H1 (cell line): ENCODE measurements around the gene NONO. TPM values are rescaled to one million over a fixed set of nuclear protein-coding genes. Genes with fewer than 3 reads are reported as not detected.

Experiments used
- CTCF ChIA-PET: fragments of 300-600 bp; sonication (Branson Sonifier 250); formaldehyde crosslinking; loops from one replicate; lab custom pipeline; 2021; ENCODE audit not compliant: partially characterized antibody; lab: Charles Lee
- POLR2A ChIA-PET: fragments of 300-600 bp; sonication (Branson Sonifier 250); formaldehyde crosslinking; loops from one replicate; lab custom pipeline; 2021; ENCODE audit warnings: inconsistent platforms; ENCODE audit not compliant: partially characterized antibody; lab: Charles Lee
- DNase-seq, 2 experiments: peaks; one replicate each; pipeline versions ENCODE4 v3.0.0 to v3.0.0-alpha.2; 2010 to 2022; ENCODE audit warnings: low spot score in 2 of 2, low read depth in 1 of 2, mixed read lengths in 1 of 2
- FAIRE-seq: peaks from 2 replicates; lab custom pipeline; 2011; peaks lifted over from hg19 to GRCh38; lab: Jason Lieb, UNC
- H2AFZ ChIP-seq: 2 replicates; pipeline ENCODE4 v1.8.1; 2012; ENCODE audit warnings: low read length, inconsistent platforms
- H2AK5ac ChIP-seq: 2 replicates; pipeline ENCODE4 v1.6.1; 2013; ENCODE audit warnings: low read depth, low read length
- H2BK120ac ChIP-seq: replicated peaks from 2 replicates; pipeline ENCODE3; 2013; ENCODE audit warnings: low read depth, low read length, inconsistent platforms
- H2BK12ac ChIP-seq: 2 replicates; pipeline ENCODE4 v1.6.1; 2013; ENCODE audit warnings: low read depth, low read length
- H2BK15ac ChIP-seq: 2 replicates; pipeline ENCODE4 v1.6.1; 2013; ENCODE audit warnings: low read length
- H2BK20ac ChIP-seq: 2 replicates; pipeline ENCODE4 v1.6.1; 2013; ENCODE audit warnings: low read length
- H2BK5ac ChIP-seq: 2 replicates; pipeline ENCODE4 v1.6.1; 2013; ENCODE audit warnings: low read depth, low read length
- H3K14ac ChIP-seq: 2 replicates; pipeline ENCODE4 v1.6.1; 2013; ENCODE audit warnings: inconsistent platforms; ENCODE audit not compliant: insufficient read length
- H3K18ac ChIP-seq: 2 replicates; pipeline ENCODE4 v1.6.1; 2013; ENCODE audit warnings: low read length; ENCODE audit errors: extremely low read depth
- H3K23ac ChIP-seq: 2 replicates; pipeline ENCODE4 v1.6.1; 2013; ENCODE audit warnings: inconsistent platforms; ENCODE audit not compliant: insufficient read length
- H3K23me2 ChIP-seq: 2 replicates; pipeline ENCODE4 v1.6.1; 2013; ENCODE audit warnings: low read depth, low read length
- H3K27ac ChIP-seq: 2 replicates; pipeline ENCODE4 v1.6.1; 2011; ENCODE audit warnings: low read depth, low read length, inconsistent platforms
- H3K27me3 ChIP-seq, 4 experiments: replicated peaks in 1 of 4; 1 replicate in 1 of 4; 2 replicates in 3 of 4; pipeline versions ENCODE4 v1.6.1 to v1.8.1; 2011 to 2013; ENCODE audit warnings: low read length in 3 of 4, mild to moderate bottlenecking in 3 of 4, inconsistent platforms in 2 of 4, mixed read lengths in 2 of 4, moderate library complexity in 1 of 4; ENCODE audit not compliant: control insufficient read depth in 3 of 4, insufficient read depth in 3 of 4; ENCODE audit errors: extremely low read depth in 1 of 4
- H3K36me3 ChIP-seq, 4 experiments: 2 replicates each; pipeline versions ENCODE4 v1.6.1 to v1.8.1; 2011 to 2013; ENCODE audit warnings: mild to moderate bottlenecking in 4 of 4, low read length in 3 of 4, moderate library complexity in 2 of 4, control low read depth in 1 of 4, inconsistent platforms in 1 of 4; ENCODE audit not compliant: insufficient read depth in 4 of 4, control insufficient read depth in 2 of 4
- H3K4ac ChIP-seq: replicated peaks from 2 replicates; pipeline ENCODE3; 2013; ENCODE audit warnings: low read length, low read depth, mixed read lengths, inconsistent platforms; ENCODE audit not compliant: insufficient read length
- H3K4me1 ChIP-seq, 4 experiments: replicated peaks in 1 of 4; 1 replicate in 1 of 4; 2 replicates in 3 of 4; pipeline versions ENCODE4 v1.6.1 to v1.8.1; 2011 to 2013; ENCODE audit warnings: low read length in 3 of 4, inconsistent platforms in 2 of 4, mixed read lengths in 1 of 4; ENCODE audit not compliant: insufficient read depth in 4 of 4, control insufficient read depth in 3 of 4
- H3K4me2 ChIP-seq, 2 experiments: 2 replicates each; pipeline versions ENCODE4 v1.6.1 to v1.8.1; 2011 to 2013; ENCODE audit warnings: low read depth in 2 of 2, low read length in 2 of 2, control low read depth in 1 of 2, inconsistent platforms in 1 of 2, mild to moderate bottlenecking in 1 of 2; ENCODE audit not compliant: insufficient read depth in 1 of 2
- H3K4me3 ChIP-seq, 4 experiments: fragments of 200-600, 300-600 bp in 1 of 4; sonication (generic), shearing (Covaris generic), sonication (Bioruptor Twin) in 1 of 4; 2 replicates each; pipeline versions ENCODE4 v1.5.1 to v1.8.1; 2011 to 2016; ENCODE audit warnings: low read length in 4 of 4, low read depth in 3 of 4, control low read depth in 2 of 4, inconsistent platforms in 2 of 4, mild to moderate bottlenecking in 2 of 4, mixed read lengths in 1 of 4, moderate library complexity in 1 of 4; ENCODE audit not compliant: insufficient read depth in 2 of 4; ENCODE audit errors: extremely low read depth in 1 of 4
- H3K56ac ChIP-seq: replicated peaks from 2 replicates; pipeline ENCODE3; 2013; ENCODE audit warnings: low read depth, mild to moderate bottlenecking, mixed read lengths, low read length, inconsistent platforms; ENCODE audit not compliant: insufficient read length
- H3K79me1 ChIP-seq: 2 replicates; pipeline ENCODE4 v1.6.1; 2013; ENCODE audit warnings: low read depth, low read length, control low read depth
- H3K79me2 ChIP-seq, 2 experiments: 2 replicates each; pipeline versions ENCODE4 v1.6.1 to v1.8.1; 2012 to 2013; ENCODE audit warnings: low read length in 2 of 2, mild to moderate bottlenecking in 2 of 2, inconsistent platforms in 1 of 2; ENCODE audit not compliant: insufficient read depth in 2 of 2, control insufficient read depth in 1 of 2
- H3K9ac ChIP-seq, 4 experiments: replicated peaks in 1 of 4; 1 replicate in 1 of 4; 2 replicates in 3 of 4; pipeline versions ENCODE4 v1.6.1 to v1.8.1; 2011 to 2013; ENCODE audit warnings: low read depth in 3 of 4, low read length in 3 of 4, control low read depth in 2 of 4, mild to moderate bottlenecking in 2 of 4, moderate library complexity in 2 of 4, inconsistent platforms in 1 of 4; ENCODE audit errors: extremely low read depth in 1 of 4
- H3K9me3 ChIP-seq, 2 experiments: 2 replicates each; pipeline versions ENCODE4 v1.6.1 to v1.8.1; 2012 to 2013; ENCODE audit warnings: mild to moderate bottlenecking in 2 of 2, moderate library complexity in 2 of 2, control low read depth in 1 of 2, inconsistent platforms in 1 of 2, low read depth in 1 of 2, low read length in 1 of 2, mixed read lengths in 1 of 2; ENCODE audit not compliant: insufficient read depth in 2 of 2
- H4K20me1 ChIP-seq, 2 experiments: replicated peaks in 1 of 2; 2 replicates each; pipeline versions ENCODE3 to v1.8.1; 2011 to 2013; ENCODE audit warnings: inconsistent platforms in 2 of 2, low read length in 2 of 2, mild to moderate bottlenecking in 1 of 2; ENCODE audit not compliant: insufficient read depth in 2 of 2, control insufficient read depth in 1 of 2
- H4K5ac ChIP-seq: 2 replicates; pipeline ENCODE4 v1.6.1; 2013; ENCODE audit warnings: low read length, low read depth, mixed read lengths, inconsistent platforms; ENCODE audit not compliant: insufficient read length
- H4K8ac ChIP-seq: 2 replicates; pipeline ENCODE4 v1.8.0; 2013; ENCODE audit warnings: mild to moderate bottlenecking, moderate library complexity, low read length, inconsistent platforms; ENCODE audit not compliant: insufficient read depth; ENCODE audit errors: extremely low read depth
- H4K91ac ChIP-seq: replicated peaks from 2 replicates; pipeline ENCODE3; 2013; ENCODE audit warnings: low read length, mixed read lengths, inconsistent platforms; ENCODE audit not compliant: insufficient read length
- CBX5 ChIP-seq: fragments of 300-800, 300-1000 bp; sonication (generic); IDR thresholded peaks from 2 replicates; pipeline ENCODE4 v1.7.1; 2016; ENCODE audit warnings: antibody characterized with exemption, low read length, low read depth
- CHD2 ChIP-seq: IDR thresholded peaks from 2 replicates; pipeline ENCODE4 v1.6.1; 2012; ENCODE audit warnings: low read length, improper control_type of control experiment
- HDAC2 ChIP-seq, 2 experiments: fragments of 300-600 bp in 1 of 2; sonication (generic) in 1 of 2; IDR thresholded peaks; 2 replicates each; pipeline ENCODE4 v1.6.1; 2011 to 2012; ENCODE audit warnings: low read depth in 2 of 2, low read length in 2 of 2, mild to moderate bottlenecking in 2 of 2, moderate library complexity in 2 of 2, borderline replicate concordance in 1 of 2, inconsistent platforms in 1 of 2
- SIRT6 ChIP-seq: IDR thresholded peaks from one replicate; pipeline ENCODE4 v1.7.1; 2012; ENCODE audit warnings: low read length, inconsistent platforms
- SP2 ChIP-seq: IDR thresholded peaks from 2 replicates; pipeline ENCODE4 v1.6.1; 2012; ENCODE audit warnings: mild to moderate bottlenecking, low read length, inconsistent platforms
- TBP ChIP-seq: IDR thresholded peaks from 2 replicates; pipeline ENCODE4 v1.6.1; 2011; ENCODE audit warnings: low read depth, low read length, improper control_type of control experiment
- WGBS, 2 experiments: shearing (Covaris generic) in 1 of 2; methylation state at CpG; one replicate each; pipeline versions ENCODE4 v1.1.6 to v1.1.7; 2013 to 2015; ENCODE audit warnings: low lambda C conversion rate in 2 of 2, mixed read lengths in 2 of 2, inconsistent platforms in 1 of 2, low coverage in 1 of 2, missing lambda C conversion rate in 1 of 2; ENCODE audit not compliant: insufficient replicate concordance in 2 of 2, insufficient coverage in 1 of 2, insufficient read length in 1 of 2; ENCODE audit errors: extremely low coverage in 1 of 2, missing lambda C conversion rate in 1 of 2; 5-methylcytosine and 5-hydroxymethylcytosine counted together
- polyA plus RNA-seq, 7 experiments: library from polyadenylated mRNA; depleted of rRNA in 3 of 7; stranded (reverse) in 5 of 7; unstranded in 2 of 7; fragments of >200 nt in 5 of 7; fragments of 200-250 nt in 2 of 7; gene quantifications; 1 replicate in 5 of 7; 2 replicates in 1 of 7; 4 replicates in 1 of 7; pipeline versions ENCODE4 v1.2.1 to v1.2.3, GENCODE V29; 2011 to 2013; ENCODE audit warnings: missing spikeins in 2 of 7, mixed read lengths in 2 of 7
- total RNA-seq: library from RNA; stranded (reverse); fragmentation: NEBNext Ultra II Directional; extraction: Animal tissue kit (Norgen Biotek cat#: 25700); gene quantifications from 2 replicates; pipeline ENCODE4 v1.2.1, GENCODE V29; 2021
- TF ChIP-seq, protein P1 (sequence below): IDR thresholded peaks from 2 replicates; pipeline ENCODE4 v1.6.1; 2012; ENCODE audit warnings: low read length, inconsistent platforms

NONO gene
- total and polyA plus RNA-seq, 2 of the 8 experiments (the other 6 are each of a cell fraction or from before 2014, with no cell fraction given): 641 to 728 TPM

- no peak overlapping the region for H3K4me2 ChIP-seq
- no peak overlapping the region for H2BK15ac ChIP-seq
- H3K79me1 ChIP-seq: no peaks in the 10 kb centered on the region
- no peak overlapping the region for H3K56ac ChIP-seq
- no peak overlapping the region for H3K18ac ChIP-seq
- no peak overlapping the region for H2BK120ac ChIP-seq
- H4K20me1 ChIP-seq: no peaks in the 10 kb centered on the region
- no peak overlapping the region for H4K91ac ChIP-seq
- WGBS, 2 experiments: 100% methylated on average over 2 of the region's 2 CpGs; no CpG with 5 or more reads in 1 of the 2 experiments
- H4K5ac ChIP-seq: no peak overlapping the region
- FAIRE-seq (no peak), DNase-seq (no peak)
- H2BK20ac ChIP-seq: no peak overlapping the region
- H2BK5ac ChIP-seq: no peak overlapping the region
- H3K9me3 ChIP-seq: no peaks in the 10 kb centered on the region
- no peak overlapping the region for H2AFZ ChIP-seq
- no peak overlapping the region for H3K23ac ChIP-seq
- no peak overlapping the region for H3K9ac ChIP-seq
- no peaks in the 10 kb centered on the region for H3K27me3 ChIP-seq
- no peak overlapping the region for H3K14ac ChIP-seq
- no peak overlapping the region for H2AK5ac ChIP-seq
- no peak overlapping the region for H4K8ac ChIP-seq
- H2BK12ac ChIP-seq: no peak overlapping the region
- H3K36me3 ChIP-seq: peaks cover 0 to 23% (median 9%) of the 10 kb centered on the region in 4 experiments; a peak in 5 of 8 replicates
- H3K23me2 ChIP-seq: no peaks in the 10 kb centered on the region
- H3K27ac ChIP-seq: no peak overlapping the region
- ChIA-PET POLR2A (interaction anchor here (0.8 to 18.0 kb wide), 5 partner anchors 11 to 61 kb away, joined by 3 to 215 read pairs (median 4); partner anchors contain the start of genes NONO and TAF1), CTCF (no interaction called here)
- no peaks in the 10 kb centered on the region for H3K79me2 ChIP-seq
- no peak overlapping the region for H3K4me3 ChIP-seq
- H3K4ac ChIP-seq: no peak overlapping the region
- no peaks in the 10 kb centered on the region for H3K4me1 ChIP-seq
- TF ChIP-seq HDAC2 (IDR thresholded peaks at IDR 0.05; ENCODE audit: borderline replicate concordance in 1 of 2, low read depth in 2 of 2, low read length in 2 of 2): no peak
- TF ChIP-seq CHD2: no peak
- TF ChIP-seq SP2: no peak
- TF ChIP-seq TBP: no peak
- TF ChIP-seq SIRT6: no peak
- TF ChIP-seq, protein P1, sequence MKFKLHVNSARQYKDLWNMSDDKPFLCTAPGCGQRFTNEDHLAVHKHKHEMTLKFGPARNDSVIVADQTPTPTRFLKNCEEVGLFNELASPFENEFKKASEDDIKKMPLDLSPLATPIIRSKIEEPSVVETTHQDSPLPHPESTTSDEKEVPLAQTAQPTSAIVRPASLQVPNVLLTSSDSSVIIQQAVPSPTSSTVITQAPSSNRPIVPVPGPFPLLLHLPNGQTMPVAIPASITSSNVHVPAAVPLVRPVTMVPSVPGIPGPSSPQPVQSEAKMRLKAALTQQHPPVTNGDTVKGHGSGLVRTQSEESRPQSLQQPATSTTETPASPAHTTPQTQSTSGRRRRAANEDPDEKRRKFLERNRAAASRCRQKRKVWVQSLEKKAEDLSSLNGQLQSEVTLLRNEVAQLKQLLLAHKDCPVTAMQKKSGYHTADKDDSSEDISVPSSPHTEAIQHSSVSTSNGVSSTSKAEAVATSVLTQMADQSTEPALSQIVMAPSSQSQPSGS: no peak
- no peak for TF ChIP-seq CBX5
These were observed 21.1 kb downstream of the NONO start for GRCh38 chrX:71304561-71304960.
